Inferior parietal cortex (tissue), 1 donor: ENCODE measurements around the gene NPR3.
"Not testable (repeated sequence)": the region's sequence is repeated elsewhere in the genome, so short reads cannot be mapped to it uniquely, and the experiment has no call there.

Experiments
- DNase-seq: peaks from one replicate; pipeline ENCODE4 v3.0.0-alpha.2; 2016; ENCODE audit errors: extremely low spot score

NPR3 gene

GRCh38 chr5:32765266-32765665 is 54.1 kb downstream of the NPR3 start:
- no peak for DNase-seq

GRCh38 chr5:32767948-32768467 is 56.9 kb downstream of the NPR3 start:
- no peak for DNase-seq

GRCh38 chr5:32769711-32770110 is 58.6 kb downstream of the NPR3 start:
- DNase-seq, result no peak

- DNase-seq, result no peak
Observed at GRCh38 chr5:32770444-32770843, 59.3 kb downstream of the NPR3 start.

- no peak for DNase-seq
Observed at GRCh38 chr5:32771037-32771436, 59.9 kb downstream of the NPR3 start.

GRCh38 chr5:32773944-32774343 is 62.8 kb downstream of the NPR3 start:
- DNase-seq, result no peak

GRCh38 chr5:32776200-32776599 is 65.1 kb downstream of the NPR3 start:
- DNase-seq, result no peak

GRCh38 chr5:32777222-32777621 is 66.1 kb downstream of the NPR3 start:
- no peak for DNase-seq

- no peak for DNase-seq
Observed at GRCh38 chr5:32777733-32778132, 66.6 kb downstream of the NPR3 start.

GRCh38 chr5:32778403-32778802 is 67.3 kb downstream of the NPR3 start:
- no peak for DNase-seq

- no peak for DNase-seq
Observed at GRCh38 chr5:32779754-32780415, 68.8 kb downstream of the NPR3 start.

GRCh38 chr5:32780508-32780919 is 69.4 kb downstream of the NPR3 start:
- DNase-seq, result no peak

- no peak for DNase-seq
Observed at GRCh38 chr5:32783661-32784060, 72.5 kb downstream of the NPR3 start.

- no peak for DNase-seq
Observed at GRCh38 chr5:32785611-32786254, 74.6 kb downstream of the NPR3 start.

GRCh38 chr5:32786311-32786710 is 75.2 kb downstream of the NPR3 start:
- no peak for DNase-seq

- no peak for DNase-seq
Observed at GRCh38 chr5:32790411-32790951, 79.4 kb downstream of the NPR3 start.

- no peak for DNase-seq
Observed at GRCh38 chr5:32791536-32792243, 80.6 kb downstream of the NPR3 start.

GRCh38 chr5:32794086-32794485 is 83.0 kb downstream of the NPR3 start:
- no peak for DNase-seq

GRCh38 chr5:32802764-32803163 is 91.6 kb downstream of the NPR3 start:
- DNase-seq, result no peak

GRCh38 chr5:32803656-32804055 is 92.5 kb downstream of the NPR3 start:
- DNase-seq, result no peak

- DNase-seq, result not testable (repeated sequence)
Observed at GRCh38 chr5:32805462-32805861, 94.3 kb downstream of the NPR3 start.

GRCh38 chr5:32805971-32806638 is 95.0 kb downstream of the NPR3 start:
- no peak for DNase-seq
